Measurements from ENCODE around the gene DDR1. TPM values are rescaled to one million over a fixed set of nuclear protein-coding genes. Genes with fewer than 3 reads are reported as not detected.

The DDR1 gene
- total RNA-seq, 1 experiment from 2014 or later: 580 TPM

- Mint-ChIP-seq H3K4me1 (ENCODE audit: low read depth, unreplicated experiment) (peaks cover 25% of the 10 kb centered on the region), H3K9me3 (ENCODE audit: low read depth, unreplicated experiment) (no peaks in the 10 kb centered on the region), H3K36me3 (ENCODE audit: insufficient read depth, unreplicated experiment) (peaks cover 87% of the 10 kb centered on the region), H3K27ac (ENCODE audit: unreplicated experiment) (no peak overlapping the region), H3K4me3 (ENCODE audit: low read depth, unreplicated experiment) (no peak overlapping the region), H3K27me3 (ENCODE audit: unreplicated experiment) (no peaks in the 10 kb centered on the region)
- no peak for DNase-seq
- intact Hi-C loops (cut with micrococcal nuclease; ENCODE audit: unreplicated experiment): no loop called here
- CTCF ChIA-PET: no interaction called here
- TF ChIP-seq CTCF (IDR thresholded peaks at IDR 0.05; ENCODE audit: unreplicated experiment): no peak
- BruUV-seq (replicated peaks): no TSS peak
These were observed 7.1 kb downstream of the DDR1 start for GRCh38 chr6:30891450-30891723.

GRCh38 chr6:30891816-30892538 lies 7.7 kb downstream of the DDR1 start:
- BruUV-seq (replicated peaks): no TSS peak
- Mint-ChIP-seq H3K27me3 (ENCODE audit: unreplicated experiment) (no peaks in the 10 kb centered on the region), H3K9me3 (ENCODE audit: low read depth, unreplicated experiment) (no peaks in the 10 kb centered on the region), H3K4me1 (ENCODE audit: low read depth, unreplicated experiment) (peaks cover 19% of the 10 kb centered on the region), H3K27ac (ENCODE audit: unreplicated experiment) (no peak overlapping the region), H3K4me3 (ENCODE audit: low read depth, unreplicated experiment) (no peak overlapping the region), H3K36me3 (ENCODE audit: insufficient read depth, unreplicated experiment) (peaks cover 87% of the 10 kb centered on the region)
- CTCF ChIA-PET: no interaction called here
- no peak for DNase-seq
- no peak for TF ChIP-seq CTCF (IDR thresholded peaks at IDR 0.05; ENCODE audit: unreplicated experiment)
- intact Hi-C loops (cut with micrococcal nuclease; ENCODE audit: unreplicated experiment): no loop called here

GRCh38 chr6:30893001-30893591 lies 8.8 kb downstream of the DDR1 start:
- intact Hi-C loops (cut with micrococcal nuclease; ENCODE audit: unreplicated experiment): no loop called here

GRCh38 chr6:30893666-30894065 lies 9.3 kb downstream of the DDR1 start:
- intact Hi-C loops (cut with micrococcal nuclease; ENCODE audit: unreplicated experiment): no loop called here
- Mint-ChIP-seq H3K9me3 (ENCODE audit: low read depth, unreplicated experiment) (no peaks in the 10 kb centered on the region), H3K27me3 (ENCODE audit: unreplicated experiment) (no peaks in the 10 kb centered on the region), H3K4me3 (ENCODE audit: low read depth, unreplicated experiment) (no peak overlapping the region), H3K36me3 (ENCODE audit: insufficient read depth, unreplicated experiment) (peaks cover 82% of the 10 kb centered on the region), H3K4me1 (ENCODE audit: low read depth, unreplicated experiment) (peaks cover 9% of the 10 kb centered on the region), H3K27ac (ENCODE audit: unreplicated experiment) (no peak overlapping the region)
- DNase-seq: no peak
- CTCF ChIA-PET: no interaction called here
- no peak for TF ChIP-seq CTCF (IDR thresholded peaks at IDR 0.05; ENCODE audit: unreplicated experiment)
- no TSS peak for BruUV-seq (replicated peaks)

More at GRCh38 chr6:30893001-30893591, 8.8 kb downstream of the DDR1 start:
- no peak for DNase-seq
- BruUV-seq (replicated peaks): no TSS peak
- Mint-ChIP-seq H3K36me3 (ENCODE audit: insufficient read depth, unreplicated experiment) (peaks cover 82% of the 10 kb centered on the region), H3K9me3 (ENCODE audit: low read depth, unreplicated experiment) (no peaks in the 10 kb centered on the region), H3K4me3 (ENCODE audit: low read depth, unreplicated experiment) (no peak overlapping the region), H3K27ac (ENCODE audit: unreplicated experiment) (peak overlapping the region; percentile 10), H3K4me1 (ENCODE audit: low read depth, unreplicated experiment) (peaks cover 15% of the 10 kb centered on the region), H3K27me3 (ENCODE audit: unreplicated experiment) (no peaks in the 10 kb centered on the region)
- TF ChIP-seq CTCF (IDR thresholded peaks at IDR 0.05; ENCODE audit: unreplicated experiment): peak; percentile 47
- CTCF ChIA-PET: no interaction called here
